CD4-positive, alpha-beta T cell (primary cell): ENCODE data around the gene TEF. TPM values are rescaled to one million over a fixed set of nuclear protein-coding genes. Genes with fewer than 3 reads are reported as not detected.

Experiments used
- ATAC-seq: fragments of 200-7000 bp; cut with Tn5 transposase; one replicate; pipeline ENCODE4 v1.10.0; 2022; ENCODE audit warnings: mild to moderate bottlenecking; ENCODE audit not compliant: poor library complexity
- CTCF ChIA-PET: fragments of 350-600 bp; sonication (Branson Sonifier 250); formaldehyde crosslinking; loops from one replicate; lab custom pipeline; 2021; ENCODE audit warnings: antibody characterized with exemption, inconsistent platforms; lab: Charles Lee
- POLR2A ChIA-PET: fragments of 350-600 bp; sonication (Branson Sonifier 250); formaldehyde crosslinking; loops from one replicate; lab custom pipeline; 2021; ENCODE audit warnings: antibody characterized with exemption, inconsistent platforms; lab: Charles Lee
- DNase-seq, 14 experiments: peaks; one replicate each; pipeline ENCODE4 v3.0.0-alpha.2; 2013 to 2020; ENCODE audit warnings: mixed read lengths in 2 of 14
- H3K27ac ChIP-seq, 2 donors: one replicate each; pipeline versions ENCODE4 v1.5.1 to v1.7.0; 2013; ENCODE audit warnings: low read length in 2 of 2, low read depth in 1 of 2, mild to moderate bottlenecking in 1 of 2
- H3K27me3 ChIP-seq, 2 experiments: 1 replicate in 1 of 2; 2 replicates in 1 of 2; pipeline versions ENCODE4 v1.6.1 to v1.7.0; 2013; ENCODE audit warnings: low read length in 2 of 2, control low read depth in 1 of 2, mild to moderate bottlenecking in 1 of 2, moderate library complexity in 1 of 2; ENCODE audit not compliant: insufficient read depth in 2 of 2, control insufficient read depth in 1 of 2
- H3K36me3 ChIP-seq: one replicate; pipeline ENCODE4 v1.6.1; 2013; ENCODE audit warnings: low read length, control low read depth; ENCODE audit not compliant: insufficient read depth
- H3K4me1 ChIP-seq: one replicate; pipeline ENCODE4 v1.6.1; 2013; ENCODE audit warnings: low read length, control low read depth; ENCODE audit not compliant: insufficient read depth
- H3K4me3 ChIP-seq: one replicate; pipeline ENCODE4 v1.5.1; 2013; ENCODE audit warnings: mild to moderate bottlenecking, low read length, moderate library complexity
- H3K9me3 ChIP-seq, 2 experiments: 1 replicate in 1 of 2; 2 replicates in 1 of 2; pipeline versions ENCODE4 v1.6.1 to v1.7.0; 2013; ENCODE audit warnings: low read length in 2 of 2, mild to moderate bottlenecking in 2 of 2, control low read depth in 1 of 2, moderate library complexity in 1 of 2; ENCODE audit not compliant: control insufficient read depth in 1 of 2, insufficient read depth in 1 of 2
- H3K27ac Mint-ChIP-seq: one replicate; pipeline ENCODE4 v1.8.0; 2020; ENCODE audit warnings: mixed read lengths
- H3K27me3 Mint-ChIP-seq: one replicate; pipeline ENCODE4 v1.8.0; 2021; ENCODE audit warnings: mixed read lengths
- H3K36me3 Mint-ChIP-seq: one replicate; pipeline ENCODE4 v1.8.0; 2021; ENCODE audit warnings: low read depth, mixed read lengths
- H3K4me1 Mint-ChIP-seq: one replicate; pipeline ENCODE4 v1.8.0; 2021; ENCODE audit warnings: low read depth, mixed read lengths
- H3K4me3 Mint-ChIP-seq: one replicate; pipeline ENCODE4 v1.8.0; 2020; ENCODE audit warnings: mild to moderate bottlenecking, mixed read lengths
- H3K9me3 Mint-ChIP-seq: one replicate; pipeline ENCODE4 v1.8.0; 2020; ENCODE audit warnings: mixed read lengths
- intact Hi-C, 2 experiments: fragments of 100-400 bp; cut with DNase I in 1 of 2; cut with micrococcal nuclease in 1 of 2; formaldehyde crosslinking; loops; one replicate each; pipeline versions ENCODE4 v1.15.1 to v1.9.0; 2023 to 2025; cut with DNase I, micrococcal nuclease
- total RNA-seq, 174 experiments: library from RNA in 2 of 174; stranded (reverse) in 2 of 174; gene quantifications; one replicate each; pipeline ENCODE4 v1.2.3 and lab custom pipeline; 2021 to 2026
- TF ChIP-seq, protein P1 (sequence below): fragments of 200-600 bp; IDR thresholded peaks from one replicate; pipeline ENCODE4 v1.8.0; 2022; ENCODE audit warnings: antibody characterized with exemption, mild to moderate bottlenecking

TEF gene
- total RNA-seq, 2 experiments from 2014 or later: 2.4 to 2.6 TPM

DNA sequence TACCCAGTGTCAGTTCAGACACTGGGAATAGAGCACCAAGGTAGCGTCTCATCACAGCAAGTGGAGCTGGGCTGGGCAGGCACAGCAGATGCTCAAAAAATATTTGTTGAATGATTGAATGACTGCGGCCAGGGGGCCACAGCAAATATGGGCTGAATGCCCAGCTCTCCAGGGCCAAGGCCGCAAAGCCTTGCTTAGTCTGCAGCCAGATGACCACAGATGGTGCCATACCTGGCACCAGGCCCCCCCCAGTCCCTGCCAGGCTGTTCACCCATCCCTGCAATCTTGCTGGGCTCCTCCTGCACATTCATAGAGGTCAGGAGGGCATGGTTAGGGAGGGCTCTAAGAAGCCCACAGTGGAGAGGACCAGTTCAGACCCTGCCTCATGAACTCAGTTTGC is 47.5 kb upstream of the TEF start:
- peaks cover 59% of the 10 kb centered on the region for H3K36me3 Mint-ChIP-seq
- Histone ChIP-seq H3K4me3 (no peak overlapping the region), H3K27ac (no peak overlapping the region), H3K27me3 (no peaks in the 10 kb centered on the region), H3K4me1 (peaks cover 9% of the 10 kb centered on the region), H3K36me3 (peaks cover 55% of the 10 kb centered on the region), H3K9me3 (no peaks in the 10 kb centered on the region)
- H3K9me3 Mint-ChIP-seq: no peaks in the 10 kb centered on the region
- ATAC-seq: no peak
- H3K27ac Mint-ChIP-seq: no peak overlapping the region
- ChIA-PET CTCF (no interaction called here), POLR2A (interaction anchor here (0.6 kb wide), 1 partner anchor 141 kb away, joined by 3 read pairs; no protein-coding TSS in a partner anchor)
- H3K27me3 Mint-ChIP-seq: no peaks in the 10 kb centered on the region
- H3K4me1 Mint-ChIP-seq: peaks cover 10% of the 10 kb centered on the region
- intact Hi-C loops: no loop called here
- no peak for DNase-seq
- no peak overlapping the region for H3K4me3 Mint-ChIP-seq
- TF ChIP-seq, protein P1, sequence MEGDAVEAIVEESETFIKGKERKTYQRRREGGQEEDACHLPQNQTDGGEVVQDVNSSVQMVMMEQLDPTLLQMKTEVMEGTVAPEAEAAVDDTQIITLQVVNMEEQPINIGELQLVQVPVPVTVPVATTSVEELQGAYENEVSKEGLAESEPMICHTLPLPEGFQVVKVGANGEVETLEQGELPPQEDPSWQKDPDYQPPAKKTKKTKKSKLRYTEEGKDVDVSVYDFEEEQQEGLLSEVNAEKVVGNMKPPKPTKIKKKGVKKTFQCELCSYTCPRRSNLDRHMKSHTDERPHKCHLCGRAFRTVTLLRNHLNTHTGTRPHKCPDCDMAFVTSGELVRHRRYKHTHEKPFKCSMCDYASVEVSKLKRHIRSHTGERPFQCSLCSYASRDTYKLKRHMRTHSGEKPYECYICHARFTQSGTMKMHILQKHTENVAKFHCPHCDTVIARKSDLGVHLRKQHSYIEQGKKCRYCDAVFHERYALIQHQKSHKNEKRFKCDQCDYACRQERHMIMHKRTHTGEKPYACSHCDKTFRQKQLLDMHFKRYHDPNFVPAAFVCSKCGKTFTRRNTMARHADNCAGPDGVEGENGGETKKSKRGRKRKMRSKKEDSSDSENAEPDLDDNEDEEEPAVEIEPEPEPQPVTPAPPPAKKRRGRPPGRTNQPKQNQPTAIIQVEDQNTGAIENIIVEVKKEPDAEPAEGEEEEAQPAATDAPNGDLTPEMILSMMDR: no peak

DNA sequence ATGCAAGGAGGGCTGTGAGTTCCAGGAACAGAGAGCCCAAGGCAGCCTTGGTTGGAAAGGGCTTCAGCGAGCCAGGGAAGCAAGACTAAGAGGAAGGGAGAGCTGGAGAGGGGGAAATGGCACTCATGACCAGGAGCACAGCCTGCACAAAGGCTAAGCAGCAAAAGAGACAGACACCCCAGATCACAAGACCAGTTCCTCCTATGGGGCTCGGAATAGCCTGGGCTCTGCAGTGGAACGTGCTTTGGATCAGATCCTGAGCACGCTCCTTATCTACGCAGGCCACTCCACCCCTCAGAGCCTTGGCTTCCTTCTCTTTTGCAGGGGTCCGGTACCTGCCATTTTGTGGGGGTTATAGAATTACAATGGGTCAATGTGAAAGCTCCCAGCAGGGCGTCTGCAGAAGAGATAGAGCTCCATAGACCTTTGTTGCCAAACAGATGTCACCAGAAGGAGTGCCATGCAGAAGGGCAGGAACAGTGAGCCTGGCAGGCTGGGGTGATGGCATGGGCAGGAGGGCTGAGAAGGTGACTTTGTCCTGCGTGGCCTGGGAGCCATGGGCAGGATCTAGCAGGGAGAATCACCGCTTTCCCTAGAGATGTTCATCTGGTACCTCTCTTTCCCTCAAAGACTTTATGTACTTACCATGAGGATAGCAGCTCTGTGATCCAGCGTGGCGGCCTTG is 46.6 kb upstream of the TEF start:
- H3K27ac ChIP-seq: no peak overlapping the region
- peak overlapping the region; percentile 19 for H3K27ac Mint-ChIP-seq
- intact Hi-C loops: no loop called here
- ChIA-PET CTCF (no interaction called here), POLR2A (interaction anchor here (0.6 to 0.7 kb wide), 2 partner anchors 142 to 479 kb away, joined by 3 read pairs; partner anchors contain the start of gene ST13)
- H3K27me3 ChIP-seq: no peaks in the 10 kb centered on the region
- no peaks in the 10 kb centered on the region for H3K27me3 Mint-ChIP-seq
- peaks cover 9% of the 10 kb centered on the region for H3K4me1 ChIP-seq
- H3K4me1 Mint-ChIP-seq: peaks cover 10% of the 10 kb centered on the region
- TF ChIP-seq, protein P1: no peak
- peaks cover 54% of the 10 kb centered on the region for H3K36me3 ChIP-seq
- no peak overlapping the region for H3K4me3 ChIP-seq
- peaks cover 53% of the 10 kb centered on the region for H3K36me3 Mint-ChIP-seq
- peak in 1 of 14 experiments; percentile 7 for DNase-seq
- no peaks in the 10 kb centered on the region for H3K9me3 Mint-ChIP-seq
- no peak overlapping the region for H3K4me3 Mint-ChIP-seq
- H3K9me3 ChIP-seq: no peaks in the 10 kb centered on the region
- ATAC-seq: no peak

DNA sequence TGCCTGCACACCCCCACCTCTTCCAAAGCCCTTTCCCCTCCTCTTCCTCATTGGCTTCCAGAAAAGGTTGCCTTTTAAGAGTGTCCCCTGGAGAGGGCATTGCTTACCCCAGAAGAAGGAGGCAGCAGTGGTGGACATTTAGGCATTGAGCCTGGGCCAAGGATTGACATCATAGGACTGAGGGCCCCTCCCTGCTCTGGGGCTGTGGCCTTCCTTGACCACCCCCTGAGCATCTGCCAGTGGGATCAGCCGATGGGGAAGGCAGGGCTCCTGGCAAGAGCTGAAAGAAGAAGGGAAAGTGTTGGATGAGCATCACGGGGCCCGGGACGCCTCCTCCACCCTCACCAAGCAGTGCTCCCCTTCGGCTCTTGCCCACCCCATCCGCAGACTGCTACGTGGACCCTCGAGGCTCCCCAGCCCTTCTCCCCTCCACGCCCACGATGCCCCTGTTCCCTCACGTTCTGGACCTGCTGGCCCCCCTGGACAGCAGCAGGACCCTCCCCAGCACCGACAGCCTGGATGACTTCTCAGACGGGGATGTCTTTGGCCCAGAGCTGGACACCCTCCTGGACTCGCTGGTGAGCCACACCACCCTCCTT is 43.0 kb upstream of the TEF start:
- peaks cover 9% of the 10 kb centered on the region for H3K4me1 ChIP-seq
- no peaks in the 10 kb centered on the region for H3K27me3 ChIP-seq
- ChIA-PET POLR2A (no interaction called here), CTCF (no interaction called here)
- H3K27ac ChIP-seq: no peak overlapping the region
- ATAC-seq (no peak), DNase-seq (no peak)
- TF ChIP-seq, protein P1: no peak
- Mint-ChIP-seq H3K4me3 (no peak overlapping the region), H3K9me3 (no peaks in the 10 kb centered on the region), H3K27me3 (no peaks in the 10 kb centered on the region), H3K36me3 (peaks cover 50% of the 10 kb centered on the region), H3K27ac (no peak overlapping the region), H3K4me1 (peaks cover 10% of the 10 kb centered on the region)
- H3K9me3 ChIP-seq: no peaks in the 10 kb centered on the region
- no peak overlapping the region for H3K4me3 ChIP-seq
- peaks cover 59% of the 10 kb centered on the region for H3K36me3 ChIP-seq
- intact Hi-C loops: no loop called here
